Ovary (tissue), 3 donors: ENCODE measurements around the gene SUV39H1.

Source experiments
- EP300 ChIP-seq: sonication (generic); formaldehyde crosslinking; IDR thresholded peaks from one replicate; pipeline ENCODE4 v1.6.1; 2017; ENCODE audit warnings: antibody characterized with exemption
- TF ChIP-seq, protein P1 (sequence below), 3 donors: fragments of 450-650 bp in 2 of 3; fragments of 200-600 bp in 1 of 3; IDR thresholded peaks; one replicate each; pipeline versions ENCODE4 v1.5.1 to v1.8.0; 2016 to 2022; ENCODE audit warnings: antibody characterized with exemption in 3 of 3, mild to moderate bottlenecking in 1 of 3
- donor health status: DM: no; HTN: no; CAD: no.

DNA sequence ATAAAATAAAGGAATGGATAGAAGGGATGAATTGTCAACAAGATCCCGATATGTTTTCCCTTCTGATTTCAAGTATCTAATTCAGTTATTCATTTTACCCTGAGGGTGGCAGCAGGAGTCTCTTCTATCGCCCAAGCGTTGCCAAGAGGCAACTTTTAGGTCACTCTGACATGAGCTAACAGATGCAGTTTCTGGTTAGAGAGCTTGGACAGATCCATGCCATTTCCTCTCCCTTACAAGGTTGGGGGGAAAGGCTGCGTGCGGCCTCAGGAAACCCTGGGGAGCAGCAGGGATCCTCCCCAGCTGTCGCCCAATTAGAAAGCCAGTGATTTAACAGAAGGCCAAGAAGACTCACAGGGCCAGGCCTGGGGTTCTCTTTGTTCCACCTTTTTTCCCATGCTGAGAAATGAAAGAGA, 48.2 kb upstream of the SUV39H1 start:
- TF ChIP-seq, protein P1, sequence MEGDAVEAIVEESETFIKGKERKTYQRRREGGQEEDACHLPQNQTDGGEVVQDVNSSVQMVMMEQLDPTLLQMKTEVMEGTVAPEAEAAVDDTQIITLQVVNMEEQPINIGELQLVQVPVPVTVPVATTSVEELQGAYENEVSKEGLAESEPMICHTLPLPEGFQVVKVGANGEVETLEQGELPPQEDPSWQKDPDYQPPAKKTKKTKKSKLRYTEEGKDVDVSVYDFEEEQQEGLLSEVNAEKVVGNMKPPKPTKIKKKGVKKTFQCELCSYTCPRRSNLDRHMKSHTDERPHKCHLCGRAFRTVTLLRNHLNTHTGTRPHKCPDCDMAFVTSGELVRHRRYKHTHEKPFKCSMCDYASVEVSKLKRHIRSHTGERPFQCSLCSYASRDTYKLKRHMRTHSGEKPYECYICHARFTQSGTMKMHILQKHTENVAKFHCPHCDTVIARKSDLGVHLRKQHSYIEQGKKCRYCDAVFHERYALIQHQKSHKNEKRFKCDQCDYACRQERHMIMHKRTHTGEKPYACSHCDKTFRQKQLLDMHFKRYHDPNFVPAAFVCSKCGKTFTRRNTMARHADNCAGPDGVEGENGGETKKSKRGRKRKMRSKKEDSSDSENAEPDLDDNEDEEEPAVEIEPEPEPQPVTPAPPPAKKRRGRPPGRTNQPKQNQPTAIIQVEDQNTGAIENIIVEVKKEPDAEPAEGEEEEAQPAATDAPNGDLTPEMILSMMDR (IDR thresholded peaks at IDR 0.05): peak in 1 of 3 donors; percentile 13
- TF ChIP-seq EP300: no peak
